HG03135 (cell line): ENCODE data around the gene HMX3.
"Not testable (repeated sequence)": the region's sequence is repeated elsewhere in the genome, so short reads cannot be mapped to it uniquely, and the experiment has no call there.

ENCODE experiments used
- ATAC-seq: cut with Tn5 transposase; IDR thresholded peaks from one replicate; pipeline ENCODE4 v1.9.1; 2021; ENCODE audit warnings: mild to moderate bottlenecking, moderate library complexity; ENCODE audit not compliant: unreplicated experiment

The HMX3 gene

GRCh38 chr10:123166618-123167017, 30.8 kb downstream of the HMX3 start:
- ATAC-seq = no peak

- ATAC-seq = no peak
These were observed 35.2 kb downstream of the HMX3 start for GRCh38 chr10:123170961-123171360.

GRCh38 chr10:123171616-123172015, 35.8 kb downstream of the HMX3 start:
- not testable (repeated sequence) for ATAC-seq

GRCh38 chr10:123175389-123176387, 39.9 kb downstream of the HMX3 start:
- ATAC-seq = no peak

- not testable (repeated sequence) for ATAC-seq
These were observed 42.6 kb downstream of the HMX3 start for GRCh38 chr10:123178390-123178789.

GRCh38 chr10:123180101-123181090, 44.6 kb downstream of the HMX3 start:
- no peak for ATAC-seq

- ATAC-seq = no peak
These were observed 48.0 kb downstream of the HMX3 start for GRCh38 chr10:123183724-123184123.

- ATAC-seq = no peak
These were observed 52.0 kb downstream of the HMX3 start for GRCh38 chr10:123187781-123188180.
